Natural killer cell (primary cell): ENCODE data around the gene DGKB. TPM values are rescaled to one million over a fixed set of nuclear protein-coding genes. Genes with fewer than 3 reads are reported as not detected.

Experiments
- ATAC-seq, 3 donors: fragments of 150-1000 bp in 2 of 3; fragments of 200-7000 bp in 1 of 3; cut with Tn5 transposase; 1 replicate in 1 of 3; 2 replicates in 2 of 3; pipeline ENCODE4 v1.10.0; 2021; ENCODE audit warnings: mild to moderate bottlenecking in 2 of 3, moderate library complexity in 2 of 3
- DNase-seq, 2 donors: peaks; one replicate each; pipeline versions ENCODE4 v3.0.0 to v3.0.0-alpha.2; 2013 to 2021; ENCODE audit warnings: mixed read lengths in 1 of 2
- H3K27ac ChIP-seq: one replicate; pipeline ENCODE4 v1.5.1; 2013; ENCODE audit warnings: mild to moderate bottlenecking, low read length
- H3K27me3 ChIP-seq: one replicate; pipeline ENCODE4 v1.6.1; 2013; ENCODE audit warnings: low read length; ENCODE audit not compliant: control insufficient read depth, insufficient read depth
- H3K36me3 ChIP-seq: one replicate; pipeline ENCODE4 v1.6.1; 2013; ENCODE audit warnings: low read length; ENCODE audit not compliant: control insufficient read depth, insufficient read depth
- H3K4me1 ChIP-seq: one replicate; pipeline ENCODE4 v1.6.1; 2013; ENCODE audit warnings: low read length; ENCODE audit not compliant: control insufficient read depth, insufficient read depth
- H3K4me3 ChIP-seq: one replicate; pipeline ENCODE4 v1.5.1; 2013; ENCODE audit warnings: low read length
- H3K9me3 ChIP-seq: one replicate; pipeline ENCODE4 v1.6.1; 2013; ENCODE audit warnings: low read length; ENCODE audit not compliant: control insufficient read depth, insufficient read depth
- H3K27ac Mint-ChIP-seq, 2 donors: one replicate each; pipeline ENCODE4 v1.8.0; 2022; ENCODE audit warnings: mild to moderate bottlenecking in 2 of 2, mixed read lengths in 2 of 2, moderate library complexity in 1 of 2
- H3K27me3 Mint-ChIP-seq, 2 donors: one replicate each; pipeline ENCODE4 v1.8.0; 2022; ENCODE audit warnings: low read depth in 2 of 2, mixed read lengths in 2 of 2
- H3K36me3 Mint-ChIP-seq: one replicate; pipeline ENCODE4 v1.8.0; 2022; ENCODE audit warnings: mixed read lengths
- H3K4me1 Mint-ChIP-seq, 2 donors: one replicate each; pipeline ENCODE4 v1.8.0; 2022; ENCODE audit warnings: mixed read lengths in 2 of 2
- H3K4me3 Mint-ChIP-seq: one replicate; pipeline ENCODE4 v1.8.0; 2022; ENCODE audit warnings: mild to moderate bottlenecking, moderate library complexity, mixed read lengths
- H3K9me3 Mint-ChIP-seq, 2 donors: one replicate each; pipeline ENCODE4 v1.8.0; 2022; ENCODE audit warnings: mixed read lengths in 2 of 2
- WGBS: methylation state at CpG from one replicate; pipeline ENCODE4 v1.1.7; 2013; ENCODE audit warnings: missing lambda C conversion rate; ENCODE audit not compliant: insufficient coverage; 5-methylcytosine and 5-hydroxymethylcytosine counted together
- intact Hi-C: fragments of 100-400 bp; cut with micrococcal nuclease; formaldehyde crosslinking; loops from one replicate; pipeline ENCODE4 v1.14.2; 2022
- total RNA-seq, 4 donors: library from RNA; stranded (reverse); fragments of 120-200 nt in 1 of 4; gene quantifications; one replicate each; pipeline versions ENCODE4 v1.2.3 to v1.2.4, GENCODE V29; 2013 to 2022
- TF ChIP-seq, protein P1 (sequence below): fragments of 200-600 bp; IDR thresholded peaks from one replicate; pipeline ENCODE4 v1.8.0; 2022; ENCODE audit warnings: antibody characterized with exemption

Gene DGKB
- total RNA-seq, 3 donors from 2014 or later (not counting 1 experiment from before 2014, with no cell fraction given): not detected

DNA sequence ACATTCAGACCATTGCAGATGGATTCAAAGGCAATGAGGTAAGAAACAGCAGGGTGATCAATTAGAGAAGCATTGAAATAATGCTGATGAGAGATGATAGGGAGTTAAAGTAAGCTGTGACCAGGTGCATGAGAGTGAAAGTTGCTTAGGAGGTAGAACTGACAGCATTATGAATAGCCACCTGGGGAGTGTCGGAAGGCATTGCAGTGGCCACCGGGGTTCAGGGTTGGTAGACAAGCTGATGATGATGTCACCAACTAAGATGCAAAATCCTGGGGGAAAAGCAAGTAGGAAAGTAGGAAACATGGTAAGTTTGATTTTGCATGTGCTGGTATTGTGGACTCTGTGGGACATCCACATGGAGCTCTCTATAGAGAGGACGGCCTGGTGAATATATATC is 701.2 kb downstream of the DGKB start:
- no peak for DNase-seq
- no peak overlapping the region for H3K4me3 Mint-ChIP-seq
- TF ChIP-seq, protein P1, sequence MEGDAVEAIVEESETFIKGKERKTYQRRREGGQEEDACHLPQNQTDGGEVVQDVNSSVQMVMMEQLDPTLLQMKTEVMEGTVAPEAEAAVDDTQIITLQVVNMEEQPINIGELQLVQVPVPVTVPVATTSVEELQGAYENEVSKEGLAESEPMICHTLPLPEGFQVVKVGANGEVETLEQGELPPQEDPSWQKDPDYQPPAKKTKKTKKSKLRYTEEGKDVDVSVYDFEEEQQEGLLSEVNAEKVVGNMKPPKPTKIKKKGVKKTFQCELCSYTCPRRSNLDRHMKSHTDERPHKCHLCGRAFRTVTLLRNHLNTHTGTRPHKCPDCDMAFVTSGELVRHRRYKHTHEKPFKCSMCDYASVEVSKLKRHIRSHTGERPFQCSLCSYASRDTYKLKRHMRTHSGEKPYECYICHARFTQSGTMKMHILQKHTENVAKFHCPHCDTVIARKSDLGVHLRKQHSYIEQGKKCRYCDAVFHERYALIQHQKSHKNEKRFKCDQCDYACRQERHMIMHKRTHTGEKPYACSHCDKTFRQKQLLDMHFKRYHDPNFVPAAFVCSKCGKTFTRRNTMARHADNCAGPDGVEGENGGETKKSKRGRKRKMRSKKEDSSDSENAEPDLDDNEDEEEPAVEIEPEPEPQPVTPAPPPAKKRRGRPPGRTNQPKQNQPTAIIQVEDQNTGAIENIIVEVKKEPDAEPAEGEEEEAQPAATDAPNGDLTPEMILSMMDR: no peak
- H3K27me3 ChIP-seq: no peaks in the 10 kb centered on the region
- no peaks in the 10 kb centered on the region for H3K4me1 ChIP-seq
- peaks cover 6 to 10% of the 10 kb centered on the region in 2 donors for H3K9me3 Mint-ChIP-seq
- no peak overlapping the region for H3K27ac Mint-ChIP-seq
- no peak overlapping the region for H3K4me3 ChIP-seq
- no peaks in the 10 kb centered on the region for H3K36me3 ChIP-seq
- H3K36me3 Mint-ChIP-seq: no peaks in the 10 kb centered on the region
- WGBS: 91% methylated on average over 2 of the region's 3 CpGs
- no peaks in the 10 kb centered on the region for H3K9me3 ChIP-seq
- no peaks in the 10 kb centered on the region for H3K4me1 Mint-ChIP-seq
- no peaks in the 10 kb centered on the region for H3K27me3 Mint-ChIP-seq
- H3K27ac ChIP-seq: no peak overlapping the region
- intact Hi-C loops: no loop called here
- no peak for ATAC-seq

DNA sequence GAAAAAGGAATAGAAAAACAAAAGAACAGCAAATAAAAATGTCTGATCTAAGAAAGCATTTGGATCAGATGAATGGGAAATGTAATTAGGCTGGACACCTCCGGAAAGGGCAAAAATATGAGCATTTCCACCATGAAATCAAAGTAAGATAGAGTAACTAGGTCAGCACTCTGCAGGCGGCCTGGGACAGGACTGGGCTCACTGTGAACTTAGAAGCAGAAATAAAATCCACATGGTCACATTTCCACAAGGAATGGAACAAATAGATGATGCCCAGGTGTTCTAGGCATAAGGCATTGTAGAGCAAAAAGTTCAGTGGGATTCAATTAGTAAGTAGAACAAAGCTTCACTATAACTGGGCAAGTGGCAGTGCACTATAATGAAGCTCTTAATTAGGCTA is 703.2 kb downstream of the DGKB start:
- Histone ChIP-seq H3K4me3 (no peak overlapping the region), H3K27ac (no peak overlapping the region), H3K27me3 (no peaks in the 10 kb centered on the region), H3K9me3 (no peaks in the 10 kb centered on the region), H3K36me3 (no peaks in the 10 kb centered on the region), H3K4me1 (no peaks in the 10 kb centered on the region)
- no peak for DNase-seq
- Mint-ChIP-seq H3K4me3 (no peak overlapping the region), H3K27ac (no peak overlapping the region), H3K9me3 (peaks cover 6 to 10% of the 10 kb centered on the region in 2 donors), H3K4me1 (no peaks in the 10 kb centered on the region), H3K36me3 (no peaks in the 10 kb centered on the region), H3K27me3 (no peaks in the 10 kb centered on the region)
- TF ChIP-seq, protein P1: no peak
- intact Hi-C loops: no loop called here
- no peak for ATAC-seq
- 93% methylated on average over 2 of the region's 2 CpGs for WGBS

DNA sequence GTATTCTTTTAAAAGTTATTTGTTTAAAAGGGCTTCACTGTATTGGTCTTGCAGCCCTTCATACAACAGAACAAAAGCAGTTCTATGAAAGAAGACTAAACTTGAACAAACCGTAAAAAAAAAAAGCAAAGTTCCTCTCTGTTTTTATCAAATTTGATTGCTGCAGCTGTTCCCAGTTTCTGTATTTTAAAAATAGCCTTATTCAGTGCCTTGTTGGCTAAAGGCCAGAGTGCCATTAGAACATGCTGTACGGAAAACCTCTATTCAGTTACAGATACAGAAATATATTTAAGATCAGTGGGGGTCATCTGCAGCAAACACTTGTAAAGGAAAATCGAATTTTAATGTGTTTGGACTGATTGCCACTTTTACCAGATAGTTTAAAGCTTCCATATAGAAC is 705.3 kb downstream of the DGKB start:
- DNase-seq (no peak), ATAC-seq (no peak)
- Mint-ChIP-seq H3K36me3 (no peaks in the 10 kb centered on the region), H3K27me3 (no peaks in the 10 kb centered on the region), H3K9me3 (peaks cover 6 to 8% of the 10 kb centered on the region in 2 donors), H3K4me1 (no peaks in the 10 kb centered on the region), H3K4me3 (no peak overlapping the region), H3K27ac (no peak overlapping the region)
- Histone ChIP-seq H3K27ac (no peak overlapping the region), H3K9me3 (no peaks in the 10 kb centered on the region), H3K4me1 (no peaks in the 10 kb centered on the region), H3K27me3 (no peaks in the 10 kb centered on the region), H3K36me3 (no peaks in the 10 kb centered on the region), H3K4me3 (no peak overlapping the region)
- intact Hi-C loops: no loop called here
- TF ChIP-seq, protein P1: no peak
- 41% methylated on average over 1 of the region's 3 CpGs for WGBS

DNA sequence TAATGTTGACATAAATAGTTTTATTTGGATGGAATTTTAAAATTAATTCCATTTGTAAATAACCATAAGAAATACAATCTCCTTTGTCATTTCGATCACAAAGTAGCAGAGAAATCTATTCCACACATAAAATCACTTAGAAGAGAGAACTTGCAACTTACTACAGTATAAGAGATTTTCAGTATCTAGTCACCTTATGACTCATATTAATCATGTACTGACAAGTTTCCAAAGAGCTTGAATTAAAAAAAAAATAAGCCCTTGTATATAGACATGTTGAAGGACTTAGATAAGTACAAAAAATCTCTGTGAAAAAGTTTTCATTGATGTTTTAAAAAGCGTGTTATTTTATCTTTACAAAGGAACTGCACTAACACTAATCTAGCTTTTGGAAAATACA is 706.0 kb downstream of the DGKB start:
- no peak overlapping the region for H3K27ac ChIP-seq
- H3K4me3 Mint-ChIP-seq: no peak overlapping the region

More for the DNA sequence above, 706.0 kb downstream of the DGKB start:
- H3K4me1 ChIP-seq: no peaks in the 10 kb centered on the region
- no peaks in the 10 kb centered on the region for H3K4me1 Mint-ChIP-seq
- intact Hi-C loops: no loop called here
- H3K4me3 ChIP-seq: no peak overlapping the region
- TF ChIP-seq, protein P1: no peak
- H3K27me3 ChIP-seq: no peaks in the 10 kb centered on the region
- DNase-seq (no peak), ATAC-seq (no peak)
- H3K36me3 ChIP-seq: no peaks in the 10 kb centered on the region
- H3K27me3 Mint-ChIP-seq: no peaks in the 10 kb centered on the region
- H3K9me3 Mint-ChIP-seq: peaks cover 6 to 8% of the 10 kb centered on the region in 2 donors
- no peaks in the 10 kb centered on the region for H3K9me3 ChIP-seq
- no peak overlapping the region for H3K27ac Mint-ChIP-seq
- H3K36me3 Mint-ChIP-seq: no peaks in the 10 kb centered on the region
- WGBS: no CpG with 5 or more reads among the region's 2 CpGs
